OCI-LY7 (cell line): Measurements from ENCODE around the gene CAVIN1. TPM values are rescaled to one million over a fixed set of nuclear protein-coding genes. Genes with fewer than 3 reads are reported as not detected.
"Not testable (repeated sequence)": the region's sequence is repeated elsewhere in the genome, so short reads cannot be mapped to it uniquely, and the experiment has no call there.

Experiments used
- BruUV-seq: library from RNA; stranded (reverse); fragments of 400-500 nt; replicated peaks from 2 replicates; lab custom pipeline; 2021; lab: Mats Ljungman, UMichigan
- CTCF ChIA-PET: fragments of 300-600 bp; sonication (Branson Sonifier 250); formaldehyde crosslinking; loops from one replicate; lab custom pipeline; 2022; ENCODE audit warnings: antibody characterized with exemption; ENCODE audit not compliant: unreplicated experiment; lab: Charles Lee
- POLR2A ChIA-PET: fragments of 300-600 bp; sonication (Branson Sonifier 250); formaldehyde crosslinking; loops from one replicate; lab custom pipeline; 2022; ENCODE audit warnings: antibody characterized with exemption; lab: Charles Lee
- DNase-seq: peaks from one replicate; pipeline ENCODE4 v3.0.0-alpha.2; 2015; ENCODE audit warnings: low spot score
- H2AFZ ChIP-seq: fragments of 200-600 bp; sonication (generic), shearing (Covaris generic); 2 replicates; pipeline ENCODE4 v1.6.1; 2014; ENCODE audit warnings: mild to moderate bottlenecking, antibody characterized with exemption, low read length, moderate library complexity
- H3K27ac ChIP-seq: fragments of 200-600 bp; sonication (generic); 2 replicates; pipeline ENCODE4 v1.5.1; 2014; ENCODE audit warnings: mixed run types, low read depth, mild to moderate bottlenecking, moderate library complexity, low read length, inconsistent platforms; ENCODE audit not compliant: poor library complexity, severe bottlenecking
- H3K36me3 ChIP-seq: fragments of 200-600 bp; sonication (generic); 2 replicates; pipeline ENCODE4 v1.6.1; 2014; ENCODE audit warnings: mild to moderate bottlenecking, antibody characterized with exemption, low read length, moderate library complexity, mixed read lengths; ENCODE audit not compliant: insufficient read depth
- H3K4me1 ChIP-seq: fragments of 200-600 bp; sonication (generic); 2 replicates; pipeline ENCODE4 v1.5.1; 2014; ENCODE audit warnings: mild to moderate bottlenecking, low read length; ENCODE audit not compliant: insufficient read depth, poor library complexity, severe bottlenecking
- H3K4me2 ChIP-seq: fragments of 200-600 bp; sonication (generic); 2 replicates; pipeline ENCODE4 v1.6.1; 2014; ENCODE audit warnings: mild to moderate bottlenecking, low read length
- H3K4me3 ChIP-seq: fragments of 200-600 bp; sonication (generic); 2 replicates; pipeline ENCODE4 v1.5.1; 2014; ENCODE audit warnings: mild to moderate bottlenecking, low read depth, low read length; ENCODE audit not compliant: poor library complexity, severe bottlenecking
- H3K79me2 ChIP-seq: fragments of 200-600 bp; sonication (generic); 2 replicates; pipeline ENCODE4 v1.6.1; 2016; ENCODE audit warnings: low read depth, mild to moderate bottlenecking, low read length, moderate library complexity, mixed read lengths; ENCODE audit not compliant: insufficient read depth
- H3K9me2 ChIP-seq: fragments of 200-600 bp; sonication (generic); 2 replicates; pipeline ENCODE4 v1.6.1; 2016; ENCODE audit warnings: mild to moderate bottlenecking, low read length, mixed read lengths; ENCODE audit not compliant: insufficient read depth
- H3K9me3 ChIP-seq: fragments of 200-600 bp; sonication (generic); 2 replicates; pipeline ENCODE4 v1.6.1; 2014; ENCODE audit warnings: mild to moderate bottlenecking, mixed run types, low read length, mixed read lengths
- H4K20me1 ChIP-seq: fragments of 200-600 bp; sonication (generic); 2 replicates; pipeline ENCODE4 v1.6.1; 2014; ENCODE audit warnings: mild to moderate bottlenecking, antibody characterized with exemption, low read length, moderate library complexity, mixed read lengths; ENCODE audit not compliant: insufficient read depth
- EZH2phosphoT487 ChIP-seq: fragments of 200-600 bp; sonication (generic); IDR thresholded peaks from 2 replicates; pipeline ENCODE4 v1.6.1; 2018; ENCODE audit warnings: low read depth, borderline replicate concordance, mild to moderate bottlenecking, mixed run types, antibody characterized with exemption, low read length, moderate library complexity, mixed read lengths
- intact Hi-C: fragments of 100-400 bp; cut with micrococcal nuclease; formaldehyde crosslinking; loops from one replicate; pipeline ENCODE4 v1.10.0; 2022; ENCODE audit not compliant: unreplicated experiment
- total RNA-seq, 2 experiments: library from RNA; depleted of rRNA in 1 of 2; stranded (reverse); fragments of >200 nt in 1 of 2; shearing (Covaris generic) in 1 of 2; gene quantifications; 2 replicates each; pipeline ENCODE4 v1.2.3, GENCODE V29; 2014 to 2022
- TF ChIP-seq, protein P1 (sequence below): fragments of 200-600 bp; sonication (generic); conservative IDR thresholded peaks from 2 replicates; pipeline ENCODE4 v1.5.1; 2014; ENCODE audit warnings: mild to moderate bottlenecking, antibody characterized with exemption, low read length, moderate library complexity, mixed read lengths

Gene CAVIN1
- total RNA-seq, 2 experiments from 2014 or later, result 0.08 TPM; not detected in 1

DNA sequence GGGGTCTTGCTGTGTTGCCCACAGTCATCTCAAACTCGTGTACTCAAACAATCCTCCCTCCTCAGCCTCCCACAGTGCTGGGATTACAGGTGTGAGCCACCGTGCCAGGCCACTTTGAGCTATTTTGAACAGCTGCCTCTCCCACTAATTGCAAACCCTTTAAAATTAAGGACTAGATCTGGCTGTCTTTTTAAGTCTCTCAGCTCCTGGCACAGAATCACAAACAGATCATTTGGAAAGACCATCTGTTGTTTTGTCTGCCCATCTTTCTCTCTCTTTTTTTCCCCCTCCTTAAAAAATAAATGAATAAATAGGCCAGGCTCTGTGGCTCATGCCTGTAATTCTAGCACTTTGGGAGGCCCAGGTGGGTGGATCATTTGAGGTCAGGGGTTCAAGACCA lies 23.9 kb downstream of the CAVIN1 start:
- no peaks in the 10 kb centered on the region; the same call in 1 of the 2 replicates for H4K20me1 ChIP-seq
- no peaks in the 10 kb centered on the region for H3K79me2 ChIP-seq
- DNase-seq, result no peak
- H3K36me3 ChIP-seq, result no peaks in the 10 kb centered on the region
- CTCF ChIA-PET, result no interaction called here
- H3K9me2 ChIP-seq, result no peaks in the 10 kb centered on the region
- TF ChIP-seq EZH2phosphoT487, result no peak
- TF ChIP-seq, protein P1, sequence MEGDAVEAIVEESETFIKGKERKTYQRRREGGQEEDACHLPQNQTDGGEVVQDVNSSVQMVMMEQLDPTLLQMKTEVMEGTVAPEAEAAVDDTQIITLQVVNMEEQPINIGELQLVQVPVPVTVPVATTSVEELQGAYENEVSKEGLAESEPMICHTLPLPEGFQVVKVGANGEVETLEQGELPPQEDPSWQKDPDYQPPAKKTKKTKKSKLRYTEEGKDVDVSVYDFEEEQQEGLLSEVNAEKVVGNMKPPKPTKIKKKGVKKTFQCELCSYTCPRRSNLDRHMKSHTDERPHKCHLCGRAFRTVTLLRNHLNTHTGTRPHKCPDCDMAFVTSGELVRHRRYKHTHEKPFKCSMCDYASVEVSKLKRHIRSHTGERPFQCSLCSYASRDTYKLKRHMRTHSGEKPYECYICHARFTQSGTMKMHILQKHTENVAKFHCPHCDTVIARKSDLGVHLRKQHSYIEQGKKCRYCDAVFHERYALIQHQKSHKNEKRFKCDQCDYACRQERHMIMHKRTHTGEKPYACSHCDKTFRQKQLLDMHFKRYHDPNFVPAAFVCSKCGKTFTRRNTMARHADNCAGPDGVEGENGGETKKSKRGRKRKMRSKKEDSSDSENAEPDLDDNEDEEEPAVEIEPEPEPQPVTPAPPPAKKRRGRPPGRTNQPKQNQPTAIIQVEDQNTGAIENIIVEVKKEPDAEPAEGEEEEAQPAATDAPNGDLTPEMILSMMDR, result no peak
- H3K4me1 ChIP-seq, result no peaks in the 10 kb centered on the region
- no TSS peak for BruUV-seq
- H3K27ac ChIP-seq, result no peak overlapping the region
- intact Hi-C loops, result no loop called here
- no peak overlapping the region for H3K4me3 ChIP-seq
- no peaks in the 10 kb centered on the region for H3K9me3 ChIP-seq
- POLR2A ChIA-PET, result interaction anchor here (0.8 to 1.1 kb wide), 2 partner anchors 11 to 85 kb away, joined by 3 to 4 read pairs; partner anchors contain the start of gene STAT3
- no peak overlapping the region for H2AFZ ChIP-seq
- H3K4me2 ChIP-seq, result no peak overlapping the region

DNA sequence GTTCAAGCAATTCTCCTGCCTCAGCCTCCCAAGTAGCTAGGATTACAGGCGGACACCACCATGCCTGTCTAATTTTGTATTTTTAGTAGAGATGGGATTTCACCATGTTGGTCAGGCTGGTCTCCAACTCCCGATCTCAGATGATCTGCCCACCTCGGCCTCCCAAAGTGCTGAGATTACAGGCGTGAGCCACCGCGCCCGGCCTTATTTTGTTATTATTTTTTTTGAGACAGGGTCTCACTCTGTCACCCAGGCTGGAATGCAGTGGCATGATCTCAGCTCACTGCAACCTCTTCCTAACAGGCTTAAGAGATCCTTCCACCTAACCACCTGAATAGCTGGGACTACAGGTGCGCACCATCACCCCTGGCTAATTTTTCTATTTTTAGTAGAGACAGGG lies 27.5 kb downstream of the CAVIN1 start:
- intact Hi-C loops, H3K9me2 ChIP-seq, H3K27ac ChIP-seq, DNase-seq, H3K79me2 ChIP-seq, H3K9me3 ChIP-seq, CTCF ChIA-PET, H3K36me3 ChIP-seq, BruUV-seq, H4K20me1 ChIP-seq, H3K4me2 ChIP-seq, H3K4me3 ChIP-seq, H2AFZ ChIP-seq: not testable (repeated sequence)
- H3K4me1 ChIP-seq, result peaks cover 14% of the 10 kb centered on the region
- POLR2A ChIA-PET, result interaction anchor here (0.8 kb wide), 1 partner anchor 83 kb away, joined by 4 read pairs; no protein-coding TSS in a partner anchor

DNA sequence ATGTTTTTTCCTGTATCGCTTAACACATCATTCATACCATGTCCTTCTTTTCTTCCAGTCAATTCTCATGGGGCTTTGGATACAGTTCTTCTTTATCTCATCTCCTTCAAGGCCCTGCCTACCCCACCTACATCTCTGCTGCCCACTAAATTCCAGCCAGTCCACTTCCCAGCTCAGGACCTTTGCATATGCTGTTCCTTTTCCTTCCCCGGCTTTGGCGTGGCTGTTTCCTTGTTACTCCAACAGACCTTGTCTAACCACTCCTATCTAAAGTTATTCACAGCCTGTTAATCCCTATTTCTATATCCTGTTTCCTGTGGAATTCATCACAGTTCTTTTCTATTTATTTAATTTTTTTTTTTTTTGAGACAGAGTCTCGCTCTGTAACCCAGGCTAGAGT lies 28.2 kb downstream of the CAVIN1 start:
- TF ChIP-seq EZH2phosphoT487, result no peak
- TF ChIP-seq, protein P1, result no peak
- H3K4me2 ChIP-seq, result no peak overlapping the region
- peaks cover 16% of the 10 kb centered on the region for H3K4me1 ChIP-seq
- no peaks in the 10 kb centered on the region for H3K79me2 ChIP-seq
- H3K27ac ChIP-seq, result no peak overlapping the region
- no peak for DNase-seq
- H4K20me1 ChIP-seq, result no peaks in the 10 kb centered on the region
- H2AFZ ChIP-seq, result no peak overlapping the region
- intact Hi-C loops, result no loop called here
- no peaks in the 10 kb centered on the region for H3K9me2 ChIP-seq
- BruUV-seq, result no TSS peak
- H3K4me3 ChIP-seq, result no peak overlapping the region
- H3K9me3 ChIP-seq, result no peaks in the 10 kb centered on the region
- ChIA-PET POLR2A (no interaction called here), CTCF (no interaction called here)
- H3K36me3 ChIP-seq, result no peaks in the 10 kb centered on the region
